ENCODE data around the gene MTHFD1.
A peak's percentile ranks its signal among the peaks of the same experiment; 100 is the strongest.

Gene MTHFD1

GRCh38 chr14:64495252-64495651, 107.1 kb downstream of the MTHFD1 start:
- no peak for DNase-seq (ENCODE audit: low spot score)

DNA sequence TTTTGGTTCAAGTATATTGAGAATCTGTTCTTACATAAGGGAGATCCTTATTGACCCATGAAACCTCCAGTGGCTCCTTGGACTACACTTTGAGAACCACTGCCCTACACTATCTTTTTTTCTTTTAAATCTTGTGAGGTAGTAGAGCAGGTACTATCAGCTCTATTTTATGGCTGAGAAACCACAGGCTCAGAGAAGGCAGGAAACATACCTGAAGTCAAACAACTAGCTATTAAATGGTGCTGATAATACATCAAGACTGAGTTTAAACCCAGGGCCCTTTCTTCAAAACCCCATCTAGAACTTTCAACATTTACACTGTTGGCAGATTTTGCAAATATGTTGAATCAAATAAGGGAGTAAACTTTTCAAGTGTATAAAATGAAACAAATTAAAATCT, 108.6 kb downstream of the MTHFD1 start:
- DNase-seq (ENCODE audit: low spot score): no peak

DNA sequence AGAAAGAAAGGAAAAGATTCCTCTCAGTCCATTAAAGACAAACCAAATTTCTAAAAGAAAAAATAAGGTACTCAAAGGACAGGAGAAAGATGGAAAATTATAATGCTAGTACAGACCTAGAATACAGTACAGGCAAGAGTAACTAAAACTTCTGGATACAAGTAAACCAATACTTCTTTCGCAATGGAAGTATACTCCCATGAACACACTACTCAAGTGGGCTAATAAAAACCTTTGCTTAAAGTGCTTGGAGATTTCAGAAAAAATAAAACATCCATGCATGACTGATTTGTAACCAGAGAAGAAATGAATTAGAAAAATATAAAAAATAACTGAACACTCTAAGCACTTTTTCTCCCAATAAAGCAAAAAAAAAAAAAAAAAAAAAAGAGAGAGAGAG, 111.9 kb downstream of the MTHFD1 start:
- DNase-seq (ENCODE audit: low spot score): no peak

- no peak for DNase-seq (ENCODE audit: low spot score)
These were observed 113.4 kb downstream of the MTHFD1 start for GRCh38 chr14:64501411-64502171.

- no peak for DNase-seq (ENCODE audit: low spot score)
These were observed 114.3 kb downstream of the MTHFD1 start for GRCh38 chr14:64502456-64502855.

GRCh38 chr14:64502887-64503433, 114.8 kb downstream of the MTHFD1 start:
- peak; percentile 36 for DNase-seq (ENCODE audit: low spot score)

DNA sequence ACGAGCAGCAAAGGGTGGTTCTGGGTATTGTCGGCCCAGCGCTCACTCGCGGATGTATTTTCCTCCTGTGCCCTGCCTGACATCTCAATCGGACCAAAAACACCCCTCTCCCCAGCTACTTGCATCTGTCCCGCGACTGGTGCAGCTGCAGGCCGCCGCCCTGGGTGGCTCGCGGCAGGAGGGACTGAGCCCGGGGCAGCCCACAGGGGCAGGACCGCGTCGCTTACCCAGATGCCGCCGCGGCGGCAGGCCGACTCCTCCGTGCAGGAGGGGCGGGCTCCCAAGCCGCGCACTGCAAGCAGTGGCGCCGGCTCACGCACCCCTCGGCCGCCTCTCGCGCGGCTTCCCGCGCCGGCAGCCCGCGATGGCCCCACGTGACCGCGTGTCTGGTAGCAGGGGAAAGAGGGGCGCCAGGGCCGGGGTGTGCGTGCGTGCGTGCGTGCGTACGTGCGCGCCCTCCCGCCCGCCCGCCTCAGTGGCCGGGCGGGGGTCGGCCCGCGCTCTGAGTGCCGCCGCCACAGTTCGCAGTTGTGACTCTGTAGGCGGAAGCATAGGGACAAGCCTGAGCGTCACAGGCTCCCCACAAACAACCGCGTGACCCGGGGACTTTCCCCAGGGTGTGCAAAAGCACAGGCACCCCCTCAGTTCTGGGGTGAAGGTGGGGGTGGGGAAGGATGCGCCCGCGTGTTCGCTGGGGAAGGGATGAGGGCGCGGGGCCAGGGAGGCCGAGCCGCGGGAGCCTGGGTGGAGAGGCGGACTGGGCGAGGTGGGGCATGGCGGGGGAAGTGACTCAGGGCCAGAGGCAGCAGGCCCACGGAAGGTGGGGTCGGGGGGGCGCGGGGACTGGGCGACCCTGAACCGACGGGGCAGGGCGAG, 115.5 kb downstream of the MTHFD1 start, which contains the start of gene ZBTB25:
ZBTB25 (minus strand) TSS at position 405 of the 876 bp plus-strand sequence. CDS start 13,305 bp downstream, outside the sequence.
- peak; percentile 80 for DNase-seq (ENCODE audit: low spot score)

- peak; percentile 56 for DNase-seq (ENCODE audit: low spot score)
These were observed 116.2 kb downstream of the MTHFD1 start, which contains the start of gene ZBTB1 for GRCh38 chr14:64504310-64504896. TSS of gene ZBTB1 (plus strand) at chr14:64504770. CDS start at chr14:64521505, 16,735 bp downstream.

- DNase-seq (ENCODE audit: low spot score): peak; percentile 78
These were observed 117.0 kb downstream of the MTHFD1 start for GRCh38 chr14:64504897-64505794.

- no peak for DNase-seq (ENCODE audit: low spot score)
These were observed 118.6 kb downstream of the MTHFD1 start for GRCh38 chr14:64506721-64507120.

DNA sequence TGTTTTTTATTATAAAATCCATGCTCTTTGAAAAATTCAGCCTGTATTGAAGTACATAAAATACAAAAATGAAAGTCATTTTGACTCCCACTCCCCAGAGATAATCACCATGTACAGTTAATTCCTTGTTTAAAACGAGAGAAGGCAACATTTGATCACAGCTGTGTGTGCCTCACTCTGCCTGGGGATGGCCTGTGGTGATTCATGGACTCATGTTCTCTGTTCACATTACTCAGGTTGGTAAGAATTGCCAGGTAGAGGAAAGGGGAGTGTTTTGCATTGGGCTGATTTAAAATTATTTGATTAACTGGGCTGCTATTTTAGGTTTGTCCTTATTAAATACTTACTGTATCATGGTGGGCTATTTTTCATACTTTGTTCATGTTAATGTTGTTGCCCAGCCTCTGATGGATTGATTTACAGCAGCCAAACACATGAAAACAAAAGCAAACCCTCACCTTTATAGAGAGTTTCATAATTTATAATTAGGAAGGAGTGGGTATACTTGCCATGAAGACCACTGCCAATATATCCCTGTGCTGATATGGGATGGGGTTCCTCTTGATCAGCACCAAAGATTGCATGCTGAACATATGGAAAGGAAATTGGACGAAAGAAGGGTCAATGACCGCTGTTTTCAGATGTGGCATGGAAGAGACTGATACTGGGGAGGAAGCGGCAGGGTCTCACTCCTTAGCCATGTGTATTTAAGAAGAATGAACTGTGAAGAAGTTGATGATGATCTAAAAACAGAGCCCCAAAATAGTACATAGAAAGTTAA, 119.4 kb downstream of the MTHFD1 start:
- DNase-seq (ENCODE audit: low spot score): no peak

GRCh38 chr14:64508215-64508776, 120.1 kb downstream of the MTHFD1 start:
- no peak for DNase-seq (ENCODE audit: low spot score)

DNA sequence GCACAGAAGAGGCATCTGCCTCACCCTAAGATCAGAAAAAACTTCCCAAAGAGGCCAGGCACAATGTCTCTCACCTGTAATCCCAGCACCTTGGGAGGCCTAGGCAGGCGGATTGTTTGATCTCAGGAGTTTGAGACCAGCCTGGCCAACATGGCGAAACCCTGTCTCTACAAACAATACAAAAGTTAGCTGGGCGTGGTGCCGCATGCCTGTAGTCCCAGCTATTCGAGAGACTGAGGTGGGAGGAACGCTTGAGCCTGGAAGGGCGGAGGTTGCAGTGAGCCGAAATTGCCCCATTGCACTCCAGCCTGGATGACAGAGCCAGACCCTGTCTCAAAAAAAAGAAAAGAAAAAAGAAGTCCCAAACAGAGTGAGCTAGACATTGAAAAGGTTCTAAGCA, 120.9 kb downstream of the MTHFD1 start:
- DNase-seq (ENCODE audit: low spot score): no peak

Measured in hematopoietic multipotent progenitor cell treated with erythropoietin and hydrocortisone succinate and interleukin-3 and kit ligand, for 15 days (in vitro differentiated cells).